Thyroid gland (tissue), 4 donors: Measurements from ENCODE around the gene SLC38A10.

Experiments used
- CTCF ChIP-seq, 6 experiments: fragments of 200-600 bp in 3 of 6; fragments of 450-650 bp in 3 of 6; sonication (generic) in 3 of 6; IDR thresholded peaks; one replicate each; pipeline ENCODE4 v1.5.1; 2016 to 2019; ENCODE audit warnings: antibody characterized with exemption in 6 of 6, mild to moderate bottlenecking in 2 of 6, inconsistent platforms in 1 of 6, moderate library complexity in 1 of 6
- POLR2A ChIP-seq, 2 donors: fragments of 450-650 bp; IDR thresholded peaks; one replicate each; pipeline ENCODE4 v1.6.1; 2017; ENCODE audit warnings: antibody characterized with exemption in 2 of 2, mild to moderate bottlenecking in 2 of 2, moderate library complexity in 1 of 2

GRCh38 chr17:81243333-81243664 is 51.8 kb downstream of the SLC38A10 start:
- TF ChIP-seq CTCF (IDR thresholded peaks at IDR 0.05) (no peak), POLR2A (IDR thresholded peaks at IDR 0.05) (no peak)
